ENCODE measurements around the gene IRX4. TPM values are rescaled to one million over a fixed set of nuclear protein-coding genes. Genes with fewer than 3 reads are reported as not detected.

Gene IRX4
- total RNA-seq, 1 donor from 2014 or later = not detected

DNA sequence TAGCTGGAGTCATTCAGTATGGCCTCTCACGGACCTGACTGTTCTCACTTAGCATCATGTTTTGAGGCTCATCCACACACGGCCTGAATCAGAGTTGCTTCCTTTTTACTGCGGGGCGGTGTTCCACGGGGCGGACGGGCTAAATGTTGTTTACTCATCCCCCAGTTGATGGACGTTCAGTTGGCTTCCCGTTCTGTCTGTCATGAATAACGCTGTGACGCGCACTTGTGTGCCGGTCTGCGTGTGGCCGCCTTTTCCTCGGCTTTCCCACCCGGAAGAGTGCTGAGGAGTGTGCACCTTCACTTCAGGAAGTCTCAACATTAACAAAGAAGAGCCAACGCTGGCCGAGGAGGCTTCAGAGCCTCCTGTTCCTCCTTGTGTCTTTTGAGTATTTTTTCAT lies 39.0 kb upstream of the IRX4 start:
- H3K27me3 ChIP-seq = peaks cover 6% of the 10 kb centered on the region
- no peaks in the 10 kb centered on the region for H3K4me1 ChIP-seq

GRCh38 chr5:1919750-1920149 lies 37.0 kb upstream of the IRX4 start:
- no peak overlapping the region for H3K4me3 ChIP-seq
- peaks cover 6% of the 10 kb centered on the region for H3K27me3 ChIP-seq
- ATAC-seq (no peak), DNase-seq (no peak)
- intact Hi-C loops (cut with DNase I) = no loop called here
- no peaks in the 10 kb centered on the region for H3K36me3 ChIP-seq
- no peaks in the 10 kb centered on the region for H3K4me1 ChIP-seq
- no peak overlapping the region for H3K27ac ChIP-seq
- TF ChIP-seq, protein P1, sequence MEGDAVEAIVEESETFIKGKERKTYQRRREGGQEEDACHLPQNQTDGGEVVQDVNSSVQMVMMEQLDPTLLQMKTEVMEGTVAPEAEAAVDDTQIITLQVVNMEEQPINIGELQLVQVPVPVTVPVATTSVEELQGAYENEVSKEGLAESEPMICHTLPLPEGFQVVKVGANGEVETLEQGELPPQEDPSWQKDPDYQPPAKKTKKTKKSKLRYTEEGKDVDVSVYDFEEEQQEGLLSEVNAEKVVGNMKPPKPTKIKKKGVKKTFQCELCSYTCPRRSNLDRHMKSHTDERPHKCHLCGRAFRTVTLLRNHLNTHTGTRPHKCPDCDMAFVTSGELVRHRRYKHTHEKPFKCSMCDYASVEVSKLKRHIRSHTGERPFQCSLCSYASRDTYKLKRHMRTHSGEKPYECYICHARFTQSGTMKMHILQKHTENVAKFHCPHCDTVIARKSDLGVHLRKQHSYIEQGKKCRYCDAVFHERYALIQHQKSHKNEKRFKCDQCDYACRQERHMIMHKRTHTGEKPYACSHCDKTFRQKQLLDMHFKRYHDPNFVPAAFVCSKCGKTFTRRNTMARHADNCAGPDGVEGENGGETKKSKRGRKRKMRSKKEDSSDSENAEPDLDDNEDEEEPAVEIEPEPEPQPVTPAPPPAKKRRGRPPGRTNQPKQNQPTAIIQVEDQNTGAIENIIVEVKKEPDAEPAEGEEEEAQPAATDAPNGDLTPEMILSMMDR (IDR thresholded peaks at IDR 0.05) = no peak
- H3K9me3 ChIP-seq = no peaks in the 10 kb centered on the region

More for the DNA sequence above, 39.0 kb upstream of the IRX4 start:
- H3K9me3 ChIP-seq = no peaks in the 10 kb centered on the region
- DNase-seq (no peak), ATAC-seq (no peak)
- TF ChIP-seq, protein P1 (IDR thresholded peaks at IDR 0.05) = no peak
- no peak overlapping the region for H3K27ac ChIP-seq
- H3K4me3 ChIP-seq = no peak overlapping the region
- intact Hi-C loops (cut with DNase I) = no loop called here
- no peaks in the 10 kb centered on the region for H3K36me3 ChIP-seq

DNA sequence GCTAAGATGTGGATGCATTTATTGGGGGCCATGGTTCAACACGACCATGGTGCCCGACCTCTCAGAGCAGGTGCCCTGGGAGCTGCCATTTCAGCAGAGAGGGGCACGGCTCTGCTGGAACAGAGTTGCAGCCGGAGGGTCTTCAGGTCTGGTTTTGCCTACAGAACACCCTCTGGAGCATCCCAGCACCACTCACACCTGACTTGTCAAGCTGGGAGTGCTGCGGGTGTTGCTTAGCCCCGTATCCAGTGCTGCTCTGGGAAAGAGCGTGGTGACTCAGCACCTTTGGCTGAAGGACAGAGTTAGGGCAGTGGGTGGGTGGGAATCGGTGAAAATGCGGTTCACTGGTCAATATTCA lies 36.5 kb upstream of the IRX4 start:
- DNase-seq = no peak
- TF ChIP-seq, protein P1 (IDR thresholded peaks at IDR 0.05) = no peak
- no peak for ATAC-seq
- no peak overlapping the region for H3K27ac ChIP-seq
- H3K27me3 ChIP-seq = peaks cover 6% of the 10 kb centered on the region
- H3K36me3 ChIP-seq = no peaks in the 10 kb centered on the region
- no peaks in the 10 kb centered on the region for H3K9me3 ChIP-seq
- no peaks in the 10 kb centered on the region for H3K4me1 ChIP-seq
- intact Hi-C loops (cut with DNase I) = no loop called here
- no peak overlapping the region for H3K4me3 ChIP-seq

DNA sequence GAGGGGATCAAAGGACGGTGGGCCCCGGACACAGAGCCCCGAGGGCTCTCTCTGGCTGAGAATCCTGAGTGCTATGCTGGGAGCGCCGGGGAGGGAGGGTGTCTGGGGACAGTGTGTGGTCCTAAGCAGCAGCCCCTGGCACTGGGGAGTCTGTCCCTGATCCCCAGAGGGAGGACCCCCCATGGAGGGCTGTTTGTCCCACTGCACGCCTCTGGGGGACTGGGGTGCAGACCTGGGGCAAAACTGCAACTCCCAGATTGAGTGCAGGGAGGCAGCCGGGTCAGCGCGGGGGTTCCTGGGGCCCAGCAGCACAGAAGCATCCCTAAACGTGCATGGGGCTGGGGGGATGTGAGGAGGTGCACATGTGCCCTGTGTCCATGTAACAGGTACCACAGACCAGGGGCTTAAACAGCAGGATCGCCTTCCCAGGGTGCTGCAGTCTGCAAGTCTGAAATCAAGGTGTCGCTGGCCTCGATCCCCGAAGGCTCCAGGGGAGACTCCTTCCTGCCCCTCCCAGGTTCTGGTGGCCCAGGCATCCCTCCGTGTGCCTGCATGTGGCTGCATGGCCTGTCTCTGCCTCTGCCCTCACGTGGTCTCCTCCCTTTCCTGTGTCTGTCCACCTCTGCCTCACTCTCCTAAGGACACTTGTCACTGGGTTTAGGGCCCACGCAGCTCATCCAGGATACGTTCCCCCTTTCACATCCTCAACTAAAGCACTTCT lies 35.9 kb upstream of the IRX4 start:
- no peak overlapping the region for H3K4me3 ChIP-seq
- H3K36me3 ChIP-seq = no peaks in the 10 kb centered on the region
- peaks cover 5% of the 10 kb centered on the region for H3K27me3 ChIP-seq
- H3K27ac ChIP-seq = no peak overlapping the region
- no peaks in the 10 kb centered on the region for H3K9me3 ChIP-seq
- ATAC-seq (no peak), DNase-seq (no peak)
- TF ChIP-seq, protein P1 (IDR thresholded peaks at IDR 0.05) = no peak
- intact Hi-C loops (cut with DNase I) = no loop called here
- no peaks in the 10 kb centered on the region for H3K4me1 ChIP-seq

GRCh38 chr5:1917830-1918487 lies 35.2 kb upstream of the IRX4 start:
- H3K27me3 ChIP-seq = no peaks in the 10 kb centered on the region
- H3K36me3 ChIP-seq = no peaks in the 10 kb centered on the region
- TF ChIP-seq, protein P1 (IDR thresholded peaks at IDR 0.05) = no peak
- H3K27ac ChIP-seq = no peak overlapping the region
- H3K9me3 ChIP-seq = no peaks in the 10 kb centered on the region
- no peak for ATAC-seq
- DNase-seq = no peak
- no peaks in the 10 kb centered on the region for H3K4me1 ChIP-seq
- intact Hi-C loops (cut with DNase I) = no loop called here
- H3K4me3 ChIP-seq = no peak overlapping the region

All from upper lobe of right lung (tissue), 1 donor.